DMS 273 treated with DMSO at 0.1 percent for 48 hours (cell line): ENCODE data around the gene ABHD15.
A peak's percentile ranks its signal among the peaks of the same experiment; 100 is the strongest.

ENCODE experiments used
- DNase-seq: peaks from one replicate; lab custom pipeline; 2025; lab: John Stamatoyannopoulos, UW

The ABHD15 gene

GRCh38 chr17:29594519-29595090 lies 27.8 kb upstream of the ABHD15 start:
- DNase-seq = no peak

DNA sequence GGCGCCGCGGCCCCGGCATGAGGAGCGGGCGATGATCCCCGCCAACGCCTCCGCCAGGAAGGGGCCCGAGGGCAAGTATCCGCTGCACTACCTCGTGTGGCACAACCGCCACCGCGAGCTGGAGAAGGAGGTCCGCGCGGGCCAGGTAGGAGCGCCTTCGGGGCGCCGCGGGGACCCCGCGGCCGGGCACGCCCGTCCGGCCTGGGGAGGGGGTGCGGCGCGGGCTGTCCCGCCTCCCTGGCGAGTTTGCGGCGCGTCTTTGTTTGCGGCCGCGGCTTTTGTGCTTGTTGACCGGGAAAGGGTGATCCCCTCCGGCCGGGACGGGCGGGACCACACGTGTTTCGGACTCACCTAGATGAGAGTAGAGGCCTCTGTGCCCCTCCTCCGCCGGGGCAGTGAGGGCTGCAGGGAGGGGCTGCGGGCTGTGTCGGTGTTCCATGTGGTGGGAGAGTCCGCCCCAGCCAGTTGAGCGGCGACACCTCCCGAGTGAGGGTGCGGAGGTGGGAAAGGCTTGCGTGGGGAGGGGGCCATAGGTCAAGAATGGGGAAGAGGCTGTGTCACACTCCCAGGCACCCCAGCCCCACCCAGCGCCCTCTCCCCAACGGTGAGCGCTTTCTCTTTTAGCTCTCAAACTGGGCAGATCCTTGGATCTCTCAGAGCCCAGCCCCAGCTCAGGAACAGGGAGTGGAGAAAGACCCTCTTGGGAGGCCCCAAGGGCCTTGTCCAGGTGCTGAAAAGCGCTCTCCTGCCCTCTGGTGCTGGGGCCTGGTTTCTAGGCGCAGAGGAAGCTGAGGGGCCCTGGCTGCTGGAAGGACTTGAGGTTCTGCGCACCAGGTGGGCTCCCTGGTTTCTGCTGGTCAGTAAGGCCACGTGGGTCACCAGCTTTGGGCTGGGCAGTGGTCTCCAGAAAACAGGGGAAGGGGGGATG lies 27.0 kb upstream of the ABHD15 start:
- DNase-seq = peak; percentile 17

- peak; percentile 60 for DNase-seq
These were observed 26.2 kb upstream of the ABHD15 start, which contains the start of gene ANKRD13B for GRCh38 chr17:29592850-29593551. ANKRD13B (plus strand) TSS chr17:29593132; CDS start chr17:29593622, 490 bp downstream.

- DNase-seq = peak; percentile 89
These were observed 25.1 kb upstream of the ABHD15 start for GRCh38 chr17:29591737-29592608.

DNA sequence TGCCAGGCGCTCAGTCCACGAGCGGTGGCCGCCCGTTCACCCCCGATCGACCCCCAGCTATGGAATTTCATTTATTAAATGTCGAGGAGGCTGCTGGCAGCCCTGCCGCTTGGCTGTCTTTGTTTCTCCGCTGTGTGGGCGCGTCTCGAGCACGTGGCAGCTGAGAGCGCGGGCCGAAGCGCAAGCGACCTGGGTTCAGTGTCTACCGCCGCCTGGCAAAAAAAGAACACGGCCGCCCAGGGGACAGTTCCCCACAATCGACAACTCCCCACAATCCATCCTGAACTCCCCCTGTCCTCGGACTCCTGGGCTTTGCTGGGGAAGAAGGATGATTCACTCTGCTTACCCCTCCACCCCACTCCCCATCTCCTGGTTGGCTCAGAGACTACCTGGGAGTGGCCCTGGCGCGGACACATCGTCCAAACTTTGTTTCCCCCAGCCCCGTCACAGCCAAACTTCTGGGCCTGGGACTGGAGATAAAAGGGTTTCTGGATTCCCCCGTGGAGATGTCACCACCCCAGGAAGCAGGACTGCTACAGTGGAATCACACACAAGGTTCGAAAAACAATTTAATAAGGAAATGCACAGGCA lies 24.4 kb upstream of the ABHD15 start:
- DNase-seq = peak; percentile 82

DNA sequence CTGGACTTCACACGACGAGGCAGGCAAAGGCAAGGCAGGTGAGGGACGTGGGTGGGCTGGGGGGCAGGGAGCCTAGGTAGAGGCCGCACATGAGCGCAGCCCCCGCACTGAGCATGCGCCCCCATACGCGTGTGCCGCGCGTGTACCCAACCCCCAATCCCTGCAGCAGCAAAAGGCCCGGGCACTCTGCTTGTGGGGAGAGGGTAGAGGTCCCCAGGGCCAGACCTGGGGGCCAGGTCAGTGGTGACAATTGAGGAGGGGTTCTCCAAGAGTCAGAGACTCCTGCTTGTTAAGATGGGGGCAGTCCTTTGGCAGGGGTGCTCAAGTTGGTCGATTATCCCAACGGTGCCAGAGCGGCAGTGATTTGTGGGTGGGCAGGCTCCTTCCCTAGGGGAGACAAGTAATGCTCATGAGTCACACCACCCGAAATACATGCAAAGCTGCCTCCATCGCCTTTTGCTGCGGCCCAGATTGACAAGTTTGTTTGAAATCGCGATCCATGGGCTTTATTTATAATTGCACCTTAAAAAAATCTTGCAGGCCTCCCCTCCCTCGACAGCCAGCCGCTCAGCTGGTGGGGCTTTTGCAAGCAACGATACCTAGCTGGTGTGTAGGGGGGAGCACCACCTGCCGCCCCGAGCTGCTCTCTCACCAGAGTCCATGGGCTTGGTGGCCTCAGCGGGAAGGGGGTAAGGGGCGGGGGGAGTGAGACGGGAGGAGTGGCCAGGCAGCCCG lies 23.7 kb upstream of the ABHD15 start:
- DNase-seq = peak; percentile 81

DNA sequence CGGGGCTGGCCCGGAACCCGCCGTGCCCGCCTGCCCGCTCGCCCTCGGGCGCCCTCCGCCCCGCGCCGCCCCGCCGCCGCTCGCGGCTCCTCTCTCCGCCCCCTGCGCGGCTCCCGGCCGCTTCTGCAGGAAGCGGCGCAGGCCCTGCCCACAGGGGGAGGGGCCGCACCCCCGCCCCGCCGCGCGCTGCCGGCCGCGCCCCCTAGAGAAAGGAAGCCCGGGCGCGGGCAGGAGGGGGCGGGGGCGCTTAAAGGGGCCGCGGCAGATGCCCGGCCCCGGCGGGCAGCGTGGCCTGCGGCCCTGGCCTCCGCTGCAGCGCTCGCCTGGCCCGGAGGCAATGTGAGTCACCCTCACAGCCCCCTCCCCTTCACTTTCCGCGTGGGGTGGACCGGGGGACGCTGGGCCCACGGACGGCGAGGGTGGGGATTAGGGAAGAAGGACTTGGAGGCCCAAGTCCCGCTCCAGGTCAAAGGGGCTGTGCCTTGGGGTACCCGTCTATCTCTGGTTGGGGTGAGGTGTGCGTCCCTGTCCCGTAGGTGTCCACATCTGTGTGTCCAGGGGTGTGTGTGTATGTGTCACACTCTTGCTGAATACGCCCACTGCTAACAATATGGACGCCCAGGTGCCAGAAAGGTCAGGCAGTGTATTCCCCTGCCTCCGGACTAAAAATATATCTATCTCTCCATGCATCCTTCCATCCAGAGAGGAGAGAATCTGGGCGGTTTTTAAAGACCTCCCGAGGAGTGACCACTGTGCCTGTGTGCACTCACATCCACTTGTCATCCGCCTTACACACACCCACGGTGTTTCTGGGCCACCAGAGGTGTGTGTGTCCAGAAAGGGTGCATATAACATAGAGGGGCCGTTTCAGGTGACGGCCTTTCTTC lies 22.9 kb upstream of the ABHD15 start, which contains the start of gene GIT1:
TSS of gene GIT1 (minus strand) at position 125 of the 887 bp plus-strand sequence. CDS start 270 bp downstream, outside the sequence.
- DNase-seq = peak; percentile 52

DNA sequence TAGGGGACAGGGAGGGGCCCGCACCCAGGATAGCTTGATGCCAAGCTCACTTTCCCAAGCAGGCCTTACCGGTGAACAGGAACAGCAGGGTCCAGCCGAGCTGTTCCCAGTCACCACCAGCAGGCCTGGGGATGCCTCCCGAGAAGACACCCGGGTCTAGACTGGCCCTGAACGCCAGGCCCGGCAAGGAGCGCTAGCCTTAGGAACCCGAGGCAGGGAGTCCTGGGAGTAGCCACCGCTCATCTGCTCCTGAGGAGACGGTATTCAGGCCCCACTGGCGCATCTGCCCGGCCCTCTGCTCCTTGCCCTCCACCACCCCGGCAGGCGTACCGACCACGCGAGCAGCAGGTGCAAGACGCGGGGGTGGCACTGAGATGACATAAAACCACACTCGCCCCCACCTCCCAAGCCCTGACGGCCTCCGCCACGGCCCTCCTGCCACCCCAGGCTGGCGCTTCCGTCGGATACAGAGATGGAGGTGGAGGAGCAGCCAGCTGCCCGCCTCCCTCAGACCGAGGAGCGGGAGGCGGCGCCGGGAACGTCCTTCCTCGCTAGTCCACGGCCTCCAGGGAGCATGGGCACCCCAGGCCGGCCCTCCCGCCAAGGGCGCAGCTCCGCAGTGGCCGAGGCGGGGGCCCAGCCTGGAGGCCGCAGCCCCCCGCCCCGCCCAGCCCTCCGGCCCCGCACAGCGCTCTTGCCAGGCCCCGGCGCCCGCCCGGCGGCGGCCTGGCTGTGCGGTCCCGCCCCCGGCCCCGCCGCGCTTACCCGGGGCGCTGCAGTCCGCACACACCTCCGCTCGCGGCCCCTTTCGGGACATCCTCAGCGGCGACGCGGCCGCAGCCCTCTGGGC lies 21.9 kb upstream of the ABHD15 start:
- no peak for DNase-seq

GRCh38 chr17:29588017-29588561 lies 21.3 kb upstream of the ABHD15 start:
- DNase-seq = no peak

GRCh38 chr17:29587591-29587990 lies 20.8 kb upstream of the ABHD15 start:
- DNase-seq = no peak

DNA sequence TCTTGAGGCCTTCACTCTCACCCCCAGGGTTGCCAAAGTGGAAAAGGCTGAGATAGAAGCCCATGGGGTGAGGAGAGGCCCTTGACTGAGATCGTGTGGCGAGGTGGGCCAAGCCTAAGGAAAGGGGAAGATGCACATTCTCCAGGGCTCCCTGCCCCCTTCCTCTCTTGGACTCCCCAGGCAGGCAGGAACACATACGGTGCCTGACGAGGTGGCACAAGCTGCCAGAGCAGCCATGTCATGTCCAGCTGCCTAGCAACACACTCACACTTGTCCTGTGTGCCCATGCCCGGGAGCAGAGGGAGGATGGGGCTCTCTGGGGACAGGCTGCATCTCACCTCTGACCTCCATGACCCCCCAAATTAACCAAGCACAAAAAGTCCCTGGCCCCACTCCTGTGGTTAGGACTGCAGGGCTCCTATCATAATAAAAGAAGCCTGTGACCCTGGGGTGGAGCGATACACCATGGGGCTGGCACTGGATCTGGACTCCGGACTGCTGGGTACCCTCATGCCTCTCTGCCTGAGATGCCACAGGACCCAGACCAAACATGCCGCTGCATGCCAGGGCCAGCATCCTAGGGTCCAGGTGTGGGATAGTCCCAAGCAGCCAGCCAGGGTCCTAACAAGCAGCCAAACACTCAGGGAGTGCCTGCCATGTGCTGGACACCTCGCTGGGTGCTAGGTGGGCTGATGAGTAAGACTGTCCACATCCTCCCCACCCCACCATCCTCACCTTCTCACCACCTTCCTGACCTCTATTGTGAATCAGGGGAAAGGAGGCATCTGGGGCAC lies 20.0 kb upstream of the ABHD15 start:
- no peak for DNase-seq

- no peak for DNase-seq
These were observed 18.4 kb upstream of the ABHD15 start for GRCh38 chr17:29585080-29585751.

DNA sequence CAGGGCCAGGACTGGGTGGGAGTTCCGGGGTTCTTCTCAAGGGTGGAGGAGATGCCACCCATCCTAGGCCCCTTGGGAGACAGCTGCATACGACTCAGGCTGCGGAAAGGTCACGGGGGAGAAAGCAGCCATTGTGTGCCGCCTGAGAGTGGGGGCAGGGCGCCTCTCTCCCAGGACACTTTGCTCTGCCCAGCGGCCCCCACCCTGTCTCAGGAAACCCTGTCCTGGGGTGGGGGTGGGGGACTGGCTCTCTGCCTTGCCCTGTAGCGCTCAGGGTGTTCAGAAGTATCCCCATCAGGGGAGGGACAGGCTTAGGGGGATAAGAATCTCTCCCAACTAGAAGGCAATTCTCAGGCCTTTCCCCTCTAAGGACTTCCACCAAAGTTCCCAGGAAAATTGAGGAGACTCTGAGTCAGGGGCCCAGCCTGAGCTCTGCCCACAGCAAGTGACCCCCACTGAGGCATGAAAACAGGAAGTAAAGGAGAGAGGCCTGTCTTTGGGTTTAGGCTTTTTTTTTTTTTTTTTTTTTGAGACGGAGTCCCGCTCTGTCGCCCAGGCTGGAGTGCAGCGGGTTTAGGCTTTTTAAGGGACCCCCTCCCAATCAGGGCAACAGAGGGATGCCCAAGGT lies 17.7 kb upstream of the ABHD15 start:
- no peak for DNase-seq

DNA sequence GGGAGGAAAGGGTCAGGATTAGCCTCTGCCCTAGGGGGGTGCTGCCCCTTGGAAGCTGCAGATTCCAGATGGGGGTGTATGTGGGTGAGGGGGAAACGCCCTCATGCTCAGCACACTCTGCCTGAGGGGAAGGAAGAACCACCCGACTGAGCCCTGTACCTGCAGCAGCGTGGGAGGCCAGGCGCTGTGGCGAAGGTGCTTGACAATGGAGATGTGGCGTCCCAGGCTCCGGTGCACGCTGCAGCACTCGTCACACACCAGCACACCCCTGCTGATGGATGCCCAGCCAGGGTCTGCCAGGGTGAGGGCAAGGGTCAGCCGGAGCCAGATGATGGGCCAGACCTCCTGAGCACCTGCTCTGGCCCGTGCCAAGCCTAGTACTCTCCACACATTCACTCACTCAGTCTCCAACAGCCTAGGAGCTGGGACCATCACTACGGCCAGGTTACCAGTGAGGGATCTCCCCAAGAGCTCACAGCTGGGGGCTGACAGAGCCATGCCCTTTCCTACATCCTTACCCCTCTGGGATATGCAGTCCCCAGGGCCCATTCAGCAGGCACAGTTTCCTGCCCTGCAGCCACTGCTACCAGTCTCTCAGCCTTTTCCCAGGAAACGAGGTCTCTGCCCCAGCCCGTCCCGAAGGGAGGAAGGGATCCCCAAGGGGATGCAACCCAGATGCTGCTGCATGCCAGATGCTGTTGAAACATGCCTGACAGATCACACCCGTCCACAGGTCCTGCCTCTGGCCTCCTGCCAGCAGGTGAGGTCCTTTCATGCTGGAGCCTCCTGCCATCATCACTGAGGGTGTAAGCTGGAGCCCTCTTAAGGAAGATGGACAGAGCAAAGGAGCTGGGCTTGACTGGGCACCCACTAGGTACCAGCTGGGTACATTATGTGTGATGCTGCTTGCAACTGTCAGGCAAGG lies 16.7 kb upstream of the ABHD15 start:
- DNase-seq = no peak

GRCh38 chr17:29582772-29583171 lies 15.9 kb upstream of the ABHD15 start:
- no peak for DNase-seq
